ENCODE data around the gene SUMO1. TPM values are rescaled to one million over a fixed set of nuclear protein-coding genes. Genes with fewer than 3 reads are reported as not detected.
A peak's percentile ranks its signal among the peaks of the same experiment; 100 is the strongest.

SUMO1 gene
- total and polyA plus RNA-seq, 9 of the 15 experiments (the other 6 are each of a cell fraction or from before 2014, with no cell fraction given) = 63.7 to 292 (median 92.0) TPM

DNA sequence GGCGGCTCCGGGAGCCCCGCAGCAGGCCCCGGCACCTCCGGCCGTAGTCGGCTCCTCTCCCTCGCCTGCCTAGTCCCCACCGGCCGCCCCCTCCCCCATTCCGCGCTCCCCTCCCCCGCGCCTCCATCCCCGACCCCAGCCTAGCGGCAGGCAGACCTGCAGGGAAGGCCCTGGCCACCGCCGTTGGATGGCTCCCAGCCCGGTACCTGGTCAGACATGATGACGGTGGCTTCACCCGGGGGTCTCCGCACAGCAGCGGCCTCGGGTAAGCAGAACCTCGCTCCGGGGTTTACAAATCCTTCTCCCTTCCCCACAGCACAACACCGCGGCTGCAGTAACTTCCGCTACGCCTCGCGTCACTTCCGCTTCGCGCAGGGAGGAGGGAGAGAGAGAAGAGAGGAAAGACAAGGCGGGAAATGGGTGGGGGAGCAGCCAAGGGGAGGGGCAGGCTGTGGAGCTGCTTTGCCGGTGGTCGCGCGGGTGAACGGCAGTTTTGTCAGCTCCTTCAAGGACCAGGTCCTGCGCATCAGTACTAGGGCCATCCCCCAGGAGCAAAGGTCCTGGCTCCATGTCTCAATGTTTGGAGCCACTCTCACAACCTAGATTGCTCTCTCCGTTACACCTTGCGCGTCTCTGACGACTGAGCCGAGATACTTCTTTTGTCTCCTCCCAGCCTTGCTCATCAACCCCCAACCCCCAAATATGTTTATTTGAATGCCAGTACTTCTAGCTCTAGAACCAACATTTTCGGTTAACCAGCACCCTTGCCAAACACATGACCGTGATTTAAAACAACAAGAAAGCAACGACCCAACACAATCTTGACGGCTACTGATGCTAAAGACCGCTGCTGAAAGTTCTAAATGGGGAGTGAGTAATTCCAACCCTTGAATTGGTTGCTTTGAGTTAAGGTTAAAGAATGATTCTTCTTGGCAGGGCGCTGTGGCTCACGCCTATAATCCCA is at the start of gene SUMO1 (continued):
- TF ChIP-seq, protein P1, sequence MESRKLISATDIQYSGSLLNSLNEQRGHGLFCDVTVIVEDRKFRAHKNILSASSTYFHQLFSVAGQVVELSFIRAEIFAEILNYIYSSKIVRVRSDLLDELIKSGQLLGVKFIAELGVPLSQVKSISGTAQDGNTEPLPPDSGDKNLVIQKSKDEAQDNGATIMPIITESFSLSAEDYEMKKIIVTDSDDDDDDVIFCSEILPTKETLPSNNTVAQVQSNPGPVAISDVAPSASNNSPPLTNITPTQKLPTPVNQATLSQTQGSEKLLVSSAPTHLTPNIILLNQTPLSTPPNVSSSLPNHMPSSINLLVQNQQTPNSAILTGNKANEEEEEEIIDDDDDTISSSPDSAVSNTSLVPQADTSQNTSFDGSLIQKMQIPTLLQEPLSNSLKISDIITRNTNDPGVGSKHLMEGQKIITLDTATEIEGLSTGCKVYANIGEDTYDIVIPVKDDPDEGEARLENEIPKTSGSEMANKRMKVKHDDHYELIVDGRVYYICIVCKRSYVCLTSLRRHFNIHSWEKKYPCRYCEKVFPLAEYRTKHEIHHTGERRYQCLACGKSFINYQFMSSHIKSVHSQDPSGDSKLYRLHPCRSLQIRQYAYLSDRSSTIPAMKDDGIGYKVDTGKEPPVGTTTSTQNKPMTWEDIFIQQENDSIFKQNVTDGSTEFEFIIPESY (CRISPR knock-in tag; IDR thresholded peaks at IDR 0.05) = 0 out of 2 replicates have a peak, but pooled peaks have one; percentile 40
- TF ChIP-seq, protein P2, sequence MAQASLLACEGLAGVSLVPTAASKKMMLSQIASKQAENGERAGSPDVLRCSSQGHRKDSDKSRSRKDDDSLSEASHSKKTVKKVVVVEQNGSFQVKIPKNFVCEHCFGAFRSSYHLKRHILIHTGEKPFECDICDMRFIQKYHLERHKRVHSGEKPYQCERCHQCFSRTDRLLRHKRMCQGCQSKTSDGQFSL (CRISPR knock-in tag; IDR thresholded peaks at IDR 0.05) = peak; percentile 94
- TF ChIP-seq, protein P2 (tag; IDR thresholded peaks at IDR 0.05) = peak in 1 of 2 experiments; percentile 74; a peak in 2 of 4 replicates
- no peak for TF ChIP-seq IFI16 (CRISPR knock-in tag; IDR thresholded peaks at IDR 0.05)
- 0 out of 2 replicates have a peak, but pooled peaks have one; percentile 43 for TF ChIP-seq NBN (IDR thresholded peaks at IDR 0.05; ENCODE audit: low read depth)
- TF ChIP-seq, protein P3, sequence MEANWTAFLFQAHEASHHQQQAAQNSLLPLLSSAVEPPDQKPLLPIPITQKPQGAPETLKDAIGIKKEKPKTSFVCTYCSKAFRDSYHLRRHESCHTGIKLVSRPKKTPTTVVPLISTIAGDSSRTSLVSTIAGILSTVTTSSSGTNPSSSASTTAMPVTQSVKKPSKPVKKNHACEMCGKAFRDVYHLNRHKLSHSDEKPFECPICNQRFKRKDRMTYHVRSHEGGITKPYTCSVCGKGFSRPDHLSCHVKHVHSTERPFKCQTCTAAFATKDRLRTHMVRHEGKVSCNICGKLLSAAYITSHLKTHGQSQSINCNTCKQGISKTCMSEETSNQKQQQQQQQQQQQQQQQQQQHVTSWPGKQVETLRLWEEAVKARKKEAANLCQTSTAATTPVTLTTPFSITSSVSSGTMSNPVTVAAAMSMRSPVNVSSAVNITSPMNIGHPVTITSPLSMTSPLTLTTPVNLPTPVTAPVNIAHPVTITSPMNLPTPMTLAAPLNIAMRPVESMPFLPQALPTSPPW (CRISPR knock-in tag; IDR thresholded peaks at IDR 0.05) = peak; percentile 57
- peak; percentile 72 for TF ChIP-seq SPI1 (IDR thresholded peaks at IDR 0.05; ENCODE audit: borderline replicate concordance, low read depth, low read length)
- no peak for TF ChIP-seq RBM25 (IDR thresholded peaks at IDR 0.05; ENCODE audit: low read depth, low read length, severe bottlenecking)
- TF ChIP-seq SMAD3 (CRISPR knock-in tag; conservative IDR thresholded peaks at IDR 0.05) = no peak

All from K562 (cell line).